ENCODE results near the gene HMMR.
"Not testable (repeated sequence)": the region's sequence is repeated elsewhere in the genome, so short reads cannot be mapped to it uniquely, and the experiment has no call there.

The HMMR gene

DNA sequence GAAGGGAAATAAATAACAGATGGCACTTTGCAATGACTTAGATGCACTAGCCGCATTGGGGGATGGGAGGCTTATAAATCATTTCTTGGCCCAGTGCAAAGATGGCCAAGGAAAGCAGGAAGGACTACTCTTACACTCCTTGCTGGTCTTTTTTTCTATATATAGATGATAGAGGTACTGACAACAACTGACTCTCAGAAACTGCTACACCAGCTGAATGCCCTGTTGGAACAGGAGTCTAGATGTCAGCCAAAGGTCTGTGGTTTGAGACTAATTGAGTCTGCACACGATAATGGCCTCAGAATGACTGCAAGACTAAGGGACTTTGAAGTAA, 21.4 kb upstream of the HMMR start:
- no peaks in the 10 kb centered on the region for H3K9me3 ChIP-seq (ENCODE audit: control insufficient read depth, low read length)
- peaks cover 40% of the 10 kb centered on the region for H3K36me3 ChIP-seq (ENCODE audit: control insufficient read depth, insufficient read depth, low read length)
- H3K4me3 ChIP-seq (ENCODE audit: extremely low read depth, insufficient read depth, low read length, poor library complexity, severe bottlenecking): peak overlapping the region; percentile 95
- no peak overlapping the region for H3K27ac ChIP-seq (ENCODE audit: low read depth, low read length, severe bottlenecking)
- peaks cover 7% of the 10 kb centered on the region for H3K4me1 ChIP-seq (ENCODE audit: control insufficient read depth, insufficient read depth, low read length, poor library complexity, severe bottlenecking)
- 44% methylated on average over 2 of the region's 2 CpGs for WGBS, 2 experiments (ENCODE audit: insufficient coverage in 2 of 2)

DNA sequence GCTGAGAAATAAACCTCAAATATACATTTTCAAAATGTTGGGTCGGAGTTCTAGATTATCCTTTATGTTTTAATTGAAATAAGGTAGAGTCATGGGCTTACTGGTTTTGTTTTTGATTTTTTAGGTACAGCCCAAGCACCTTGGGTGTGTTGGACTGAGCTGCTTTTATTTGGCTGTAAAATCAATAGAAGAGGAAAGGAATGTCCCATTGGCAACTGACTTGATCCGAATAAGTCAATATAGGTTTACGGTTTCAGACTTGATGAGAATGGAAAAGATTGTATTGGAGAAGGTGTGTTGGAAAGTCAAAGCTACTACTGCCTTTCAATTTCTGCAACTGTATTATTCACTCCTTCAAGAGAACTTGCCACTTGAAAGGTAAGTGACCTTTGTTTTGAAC, 19.5 kb upstream of the HMMR start:
- Histone ChIP-seq H3K4me3 (ENCODE audit: extremely low read depth, insufficient read depth, low read length, poor library complexity, severe bottlenecking) (no peak overlapping the region), H3K27ac (ENCODE audit: low read depth, low read length, severe bottlenecking) (no peak overlapping the region), H3K9me3 (ENCODE audit: control insufficient read depth, low read length) (no peaks in the 10 kb centered on the region), H3K36me3 (ENCODE audit: control insufficient read depth, insufficient read depth, low read length) (peaks cover 53% of the 10 kb centered on the region), H3K4me1 (ENCODE audit: control insufficient read depth, insufficient read depth, low read length, poor library complexity, severe bottlenecking) (peaks cover 7% of the 10 kb centered on the region)
- WGBS, 2 experiments (ENCODE audit: insufficient coverage in 2 of 2): 92 to 100% methylated on average over 1 to 2 of the region's 3 CpGs

DNA sequence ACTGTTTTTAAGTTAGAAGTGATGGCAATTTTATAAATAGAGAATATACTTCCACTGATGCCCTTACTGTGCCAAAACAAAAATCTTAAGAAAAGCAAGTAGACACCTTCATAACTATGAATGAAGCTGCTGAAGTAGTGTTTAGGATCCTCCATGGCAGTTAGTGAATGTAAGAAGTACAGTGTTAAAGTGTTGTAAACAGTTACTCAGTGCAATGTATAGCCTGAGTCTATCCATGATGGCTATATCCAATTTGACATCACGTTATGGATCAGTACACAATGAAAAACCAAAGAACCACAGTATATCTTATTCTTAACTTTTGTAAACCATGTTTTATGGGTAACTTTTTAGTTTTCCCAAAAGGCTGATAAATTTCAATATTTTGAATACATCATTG, 15.9 kb upstream of the HMMR start:
- H3K4me3 ChIP-seq (ENCODE audit: extremely low read depth, insufficient read depth, low read length, poor library complexity, severe bottlenecking): no peak overlapping the region
- no CpG with 5 or more reads among the region's 1 CpG for WGBS, 2 experiments (ENCODE audit: insufficient coverage in 2 of 2)
- H3K36me3 ChIP-seq (ENCODE audit: control insufficient read depth, insufficient read depth, low read length): peaks cover 67% of the 10 kb centered on the region
- H3K9me3 ChIP-seq (ENCODE audit: control insufficient read depth, low read length): no peaks in the 10 kb centered on the region
- no peaks in the 10 kb centered on the region for H3K4me1 ChIP-seq (ENCODE audit: control insufficient read depth, insufficient read depth, low read length, poor library complexity, severe bottlenecking)
- no peak overlapping the region for H3K27ac ChIP-seq (ENCODE audit: low read depth, low read length, severe bottlenecking)

DNA sequence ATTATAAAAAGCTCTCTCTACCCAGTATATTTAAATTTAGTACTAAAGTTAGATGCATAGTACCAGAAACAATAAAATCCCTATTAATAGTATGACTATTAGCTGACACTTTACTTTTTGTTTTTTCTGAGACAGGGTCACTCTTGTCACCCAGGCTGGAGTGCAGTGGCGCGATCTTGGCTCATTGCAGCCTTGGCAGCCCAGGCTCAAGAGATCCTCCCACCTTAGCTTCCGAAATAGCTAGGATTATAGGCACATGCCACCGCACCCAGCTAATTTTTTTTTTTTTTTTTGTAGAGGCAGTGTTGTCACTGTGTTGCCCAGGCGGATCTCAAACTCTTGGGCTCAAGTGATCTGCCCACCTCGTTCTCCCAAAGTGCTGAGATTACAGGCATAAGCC, 15.1 kb upstream of the HMMR start:
- Histone ChIP-seq H3K4me1 (ENCODE audit: control insufficient read depth, insufficient read depth, low read length, poor library complexity, severe bottlenecking) (no peaks in the 10 kb centered on the region), H3K36me3 (ENCODE audit: control insufficient read depth, insufficient read depth, low read length) (peaks cover 66% of the 10 kb centered on the region), H3K27ac (ENCODE audit: low read depth, low read length, severe bottlenecking) (no peak overlapping the region), H3K9me3 (ENCODE audit: control insufficient read depth, low read length) (no peaks in the 10 kb centered on the region), H3K4me3 (ENCODE audit: extremely low read depth, insufficient read depth, low read length, poor library complexity, severe bottlenecking) (no peak overlapping the region)
- 100% methylated on average over 2 of the region's 6 CpGs for WGBS, 2 experiments (ENCODE audit: insufficient coverage in 2 of 2)

DNA sequence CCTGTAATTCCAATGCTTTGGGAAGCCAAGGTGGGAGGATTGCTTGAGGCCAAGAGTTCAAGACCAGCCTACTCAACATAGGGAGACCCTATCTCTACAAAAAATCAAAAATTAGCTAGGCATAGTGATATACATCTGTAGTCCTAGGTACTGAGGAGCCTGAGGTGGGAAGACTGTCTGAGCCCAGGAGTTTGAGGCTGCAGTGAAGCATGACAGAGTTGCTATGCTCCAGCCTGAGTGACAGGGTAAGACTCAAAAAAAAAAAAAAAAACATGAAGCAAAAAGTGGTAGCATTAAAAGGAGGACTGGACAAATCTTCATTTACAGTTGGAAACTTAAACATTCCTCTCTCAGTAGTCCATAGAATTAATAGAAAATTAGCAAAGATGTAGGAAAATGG, 13.2 kb upstream of the HMMR start:
- Histone ChIP-seq H3K4me1 (ENCODE audit: control insufficient read depth, insufficient read depth, low read length, poor library complexity, severe bottlenecking) (no peaks in the 10 kb centered on the region), H3K36me3 (ENCODE audit: control insufficient read depth, insufficient read depth, low read length) (peaks cover 60% of the 10 kb centered on the region), H3K27ac (ENCODE audit: low read depth, low read length, severe bottlenecking) (no peak overlapping the region), H3K9me3 (ENCODE audit: control insufficient read depth, low read length) (no peaks in the 10 kb centered on the region), H3K4me3 (ENCODE audit: extremely low read depth, insufficient read depth, low read length, poor library complexity, severe bottlenecking) (no peak overlapping the region)

GRCh38 chr5:163447875-163448274, 12.6 kb upstream of the HMMR start:
- Histone ChIP-seq H3K36me3 (ENCODE audit: control insufficient read depth, insufficient read depth, low read length) (peaks cover 59% of the 10 kb centered on the region), H3K4me3 (ENCODE audit: extremely low read depth, insufficient read depth, low read length, poor library complexity, severe bottlenecking) (no peak overlapping the region), H3K4me1 (ENCODE audit: control insufficient read depth, insufficient read depth, low read length, poor library complexity, severe bottlenecking) (no peaks in the 10 kb centered on the region), H3K27ac (ENCODE audit: low read depth, low read length, severe bottlenecking) (no peak overlapping the region), H3K9me3 (ENCODE audit: control insufficient read depth, low read length) (no peaks in the 10 kb centered on the region)
- WGBS, 2 experiments (ENCODE audit: insufficient coverage in 2 of 2): 80% methylated on average over 1 of the region's 3 CpGs; no CpG with 5 or more reads in 1 of the 2 experiments

- H3K9me3 ChIP-seq (ENCODE audit: control insufficient read depth, low read length): no peaks in the 10 kb centered on the region
- H3K36me3 ChIP-seq (ENCODE audit: control insufficient read depth, insufficient read depth, low read length): peaks cover 53% of the 10 kb centered on the region
- H3K4me1 ChIP-seq (ENCODE audit: control insufficient read depth, insufficient read depth, low read length, poor library complexity, severe bottlenecking): no peaks in the 10 kb centered on the region
- no peak overlapping the region for H3K27ac ChIP-seq (ENCODE audit: low read depth, low read length, severe bottlenecking)
- no peak overlapping the region for H3K4me3 ChIP-seq (ENCODE audit: extremely low read depth, insufficient read depth, low read length, poor library complexity, severe bottlenecking)
Observed at GRCh38 chr5:163448491-163448890, 11.9 kb upstream of the HMMR start.

DNA sequence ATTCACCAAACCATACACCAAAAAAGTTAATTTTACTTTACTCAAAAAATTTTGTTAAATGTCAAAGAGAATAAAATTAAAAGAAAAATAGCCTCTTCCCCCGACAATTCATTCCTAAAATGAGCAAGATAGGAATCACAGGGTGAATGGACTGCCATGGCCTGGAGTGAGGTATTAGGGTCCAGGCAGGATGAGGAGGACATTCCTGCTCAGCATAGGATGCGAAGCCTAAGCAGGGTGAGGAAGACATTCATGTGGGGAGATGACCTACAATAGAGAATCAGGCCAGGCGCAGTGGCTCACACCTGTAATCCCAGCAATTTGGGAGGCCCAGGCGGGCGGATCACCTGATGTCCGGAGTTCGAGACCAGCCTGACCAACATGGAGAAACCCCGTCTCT, 8.9 kb upstream of the HMMR start:
- H3K4me1 ChIP-seq (ENCODE audit: control insufficient read depth, insufficient read depth, low read length, poor library complexity, severe bottlenecking): no peaks in the 10 kb centered on the region
- no peaks in the 10 kb centered on the region for H3K9me3 ChIP-seq (ENCODE audit: control insufficient read depth, low read length)
- H3K36me3 ChIP-seq (ENCODE audit: control insufficient read depth, insufficient read depth, low read length): peaks cover 52% of the 10 kb centered on the region
- no peak overlapping the region for H3K27ac ChIP-seq (ENCODE audit: low read depth, low read length, severe bottlenecking)
- H3K4me3 ChIP-seq (ENCODE audit: extremely low read depth, insufficient read depth, low read length, poor library complexity, severe bottlenecking): no peak overlapping the region
- 86 to 91% methylated on average over 7 to 8 of the region's 8 CpGs for WGBS, 2 experiments (ENCODE audit: insufficient coverage in 2 of 2)

DNA sequence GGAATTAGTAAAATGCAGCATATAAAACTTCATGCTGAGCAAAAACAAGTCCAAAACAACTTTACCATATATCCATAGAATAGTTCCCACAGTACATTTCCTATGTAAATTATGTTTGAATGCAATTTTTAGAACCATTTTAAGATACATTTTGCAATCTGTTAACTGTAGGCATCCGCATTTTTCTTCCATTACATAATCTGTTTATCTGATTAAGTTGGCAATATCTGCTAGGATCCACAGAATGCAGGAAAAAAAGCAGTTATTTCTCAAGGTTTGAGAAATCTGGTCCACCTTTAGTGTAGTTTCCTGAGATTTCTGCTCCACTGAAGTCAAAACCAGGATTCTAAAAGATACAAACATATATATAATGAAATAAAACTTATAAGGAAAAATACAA, 6.7 kb upstream of the HMMR start:
- no peak overlapping the region for H3K27ac ChIP-seq (ENCODE audit: low read depth, low read length, severe bottlenecking)
- WGBS, 2 experiments (ENCODE audit: insufficient coverage in 2 of 2): no CpG with 5 or more reads among the region's 1 CpG
- H3K4me3 ChIP-seq (ENCODE audit: extremely low read depth, insufficient read depth, low read length, poor library complexity, severe bottlenecking): no peak overlapping the region
- peaks cover 45% of the 10 kb centered on the region for H3K36me3 ChIP-seq (ENCODE audit: control insufficient read depth, insufficient read depth, low read length)
- no peaks in the 10 kb centered on the region for H3K9me3 ChIP-seq (ENCODE audit: control insufficient read depth, low read length)
- no peaks in the 10 kb centered on the region for H3K4me1 ChIP-seq (ENCODE audit: control insufficient read depth, insufficient read depth, low read length, poor library complexity, severe bottlenecking)

- not testable (repeated sequence) for H3K4me1 ChIP-seq (ENCODE audit: control insufficient read depth, insufficient read depth, low read length, poor library complexity, severe bottlenecking); H3K9me3 ChIP-seq (ENCODE audit: control insufficient read depth, low read length); H3K27ac ChIP-seq (ENCODE audit: low read depth, low read length, severe bottlenecking); H3K4me3 ChIP-seq (ENCODE audit: extremely low read depth, insufficient read depth, low read length, poor library complexity, severe bottlenecking)
- peaks cover 43% of the 10 kb centered on the region for H3K36me3 ChIP-seq (ENCODE audit: control insufficient read depth, insufficient read depth, low read length)
- WGBS, 2 experiments (ENCODE audit: insufficient coverage in 2 of 2): 98 to 100% methylated on average over 5 to 8 of the region's 17 CpGs
Observed at GRCh38 chr5:163455406-163455805, 5.0 kb upstream of the HMMR start.

GRCh38 chr5:163456029-163456589, 4.3 kb upstream of the HMMR start:
- Histone ChIP-seq H3K9me3 (ENCODE audit: control insufficient read depth, low read length) (no peaks in the 10 kb centered on the region), H3K4me1 (ENCODE audit: control insufficient read depth, insufficient read depth, low read length, poor library complexity, severe bottlenecking) (no peaks in the 10 kb centered on the region), H3K27ac (ENCODE audit: low read depth, low read length, severe bottlenecking) (no peak overlapping the region), H3K36me3 (ENCODE audit: control insufficient read depth, insufficient read depth, low read length) (peaks cover 43% of the 10 kb centered on the region), H3K4me3 (ENCODE audit: extremely low read depth, insufficient read depth, low read length, poor library complexity, severe bottlenecking) (no peak overlapping the region)
- WGBS, 2 experiments (ENCODE audit: insufficient coverage in 2 of 2): 100% methylated on average over 1 of the region's 2 CpGs; no CpG with 5 or more reads in 1 of the 2 experiments

- H3K4me3 ChIP-seq (ENCODE audit: extremely low read depth, insufficient read depth, low read length, poor library complexity, severe bottlenecking): no peak overlapping the region
- 91 to 95% methylated on average over 6 to 7 of the region's 7 CpGs for WGBS, 2 experiments (ENCODE audit: insufficient coverage in 2 of 2)
- no peak overlapping the region for H3K27ac ChIP-seq (ENCODE audit: low read depth, low read length, severe bottlenecking)
- H3K36me3 ChIP-seq (ENCODE audit: control insufficient read depth, insufficient read depth, low read length): peaks cover 36% of the 10 kb centered on the region
- H3K9me3 ChIP-seq (ENCODE audit: control insufficient read depth, low read length): no peaks in the 10 kb centered on the region
- no peaks in the 10 kb centered on the region for H3K4me1 ChIP-seq (ENCODE audit: control insufficient read depth, insufficient read depth, low read length, poor library complexity, severe bottlenecking)
Observed at GRCh38 chr5:163456840-163457239, 3.6 kb upstream of the HMMR start.

Measured in mesodermal cell (in vitro differentiated cells).